ENCODE results near the gene TDRD9.

GRCh38 chr14:104019029-104019428 lies 90.8 kb downstream of the TDRD9 start:
- no peak for TF ChIP-seq POLR2A (IDR thresholded peaks at IDR 0.05)
- no peak for TF ChIP-seq POLR2AphosphoS5 (IDR thresholded peaks at IDR 0.05)
- TF ChIP-seq CTCF (IDR thresholded peaks at IDR 0.05) = no peak

Measured in breast epithelium (tissue), 3 donors.